ENCODE results near the gene TMIGD3. TPM values are rescaled to one million over a fixed set of nuclear protein-coding genes. Genes with fewer than 3 reads are reported as not detected.

TMIGD3 gene
- total RNA-seq, 2 donors from 2014 or later: 0.64 to 11.4 TPM

- no peaks in the 10 kb centered on the region for H3K27me3 ChIP-seq (replicated peaks; ENCODE audit: insufficient read depth)
- no peak overlapping the region for H3K27ac ChIP-seq
- intact Hi-C loops (cut with DNase I): no loop called here
- TF ChIP-seq POLR2A (IDR thresholded peaks at IDR 0.05) (no peak), POLR2AphosphoS5 (IDR thresholded peaks at IDR 0.05) (no peak), CTCF (IDR thresholded peaks at IDR 0.05) (no peak)
- no peak overlapping the region for H3K4me3 ChIP-seq
- no peaks in the 10 kb centered on the region for H3K9me3 ChIP-seq
- no peak for DNase-seq (ENCODE audit: low spot score)
- no peaks in the 10 kb centered on the region for H3K4me1 ChIP-seq (replicated peaks)
- 42% methylated on average over 14 of the region's 14 CpGs for WGBS
- no peaks in the 10 kb centered on the region for H3K36me3 ChIP-seq
These were observed 38.8 kb upstream of the TMIGD3 start for GRCh38 chr1:111542187-111542586.

GRCh38 chr1:111541721-111542120, 38.3 kb upstream of the TMIGD3 start:
- TF ChIP-seq POLR2A (IDR thresholded peaks at IDR 0.05): no peak
- TF ChIP-seq POLR2AphosphoS5 (IDR thresholded peaks at IDR 0.05): no peak
- no peak for TF ChIP-seq CTCF (IDR thresholded peaks at IDR 0.05)
- Histone ChIP-seq H3K27me3 (replicated peaks; ENCODE audit: insufficient read depth) (no peaks in the 10 kb centered on the region), H3K36me3 (no peaks in the 10 kb centered on the region), H3K9me3 (no peaks in the 10 kb centered on the region), H3K4me3 (no peak overlapping the region), H3K4me1 (replicated peaks) (no peaks in the 10 kb centered on the region), H3K27ac (no peak overlapping the region)
- 21% methylated on average over 4 of the region's 4 CpGs for WGBS
- intact Hi-C loops (cut with DNase I): no loop called here
- no peak for DNase-seq (ENCODE audit: low spot score)

- TF ChIP-seq POLR2A (IDR thresholded peaks at IDR 0.05): no peak
- no peak for TF ChIP-seq POLR2AphosphoS5 (IDR thresholded peaks at IDR 0.05)
- TF ChIP-seq CTCF (IDR thresholded peaks at IDR 0.05): no peak
- Histone ChIP-seq H3K27ac (no peak overlapping the region), H3K4me1 (replicated peaks) (no peaks in the 10 kb centered on the region), H3K4me3 (no peak overlapping the region), H3K9me3 (no peaks in the 10 kb centered on the region), H3K27me3 (replicated peaks; ENCODE audit: insufficient read depth) (no peaks in the 10 kb centered on the region), H3K36me3 (no peaks in the 10 kb centered on the region)
- intact Hi-C loops (cut with DNase I): no loop called here
- WGBS: 87% methylated on average over 3 of the region's 3 CpGs
- no peak for DNase-seq (ENCODE audit: low spot score)
These were observed 37.5 kb upstream of the TMIGD3 start for GRCh38 chr1:111540928-111541327.

GRCh38 chr1:111538343-111539025, 35.1 kb upstream of the TMIGD3 start:
- no peaks in the 10 kb centered on the region for H3K9me3 ChIP-seq
- no peaks in the 10 kb centered on the region for H3K36me3 ChIP-seq
- no peaks in the 10 kb centered on the region for H3K4me1 ChIP-seq (replicated peaks)
- H3K4me3 ChIP-seq: no peak overlapping the region
- no peak for DNase-seq (ENCODE audit: low spot score)
- no peaks in the 10 kb centered on the region for H3K27me3 ChIP-seq (replicated peaks; ENCODE audit: insufficient read depth)
- 78% methylated on average over 6 of the region's 6 CpGs for WGBS
- intact Hi-C loops (cut with DNase I): loop anchor here (5.0 kb wide), 1 partner anchor 54 kb away; no protein-coding TSS in a partner anchor
- TF ChIP-seq POLR2AphosphoS5 (IDR thresholded peaks at IDR 0.05): no peak
- TF ChIP-seq POLR2A (IDR thresholded peaks at IDR 0.05): no peak
- no peak for TF ChIP-seq CTCF (IDR thresholded peaks at IDR 0.05)
- no peak overlapping the region for H3K27ac ChIP-seq

Data from prostate gland (tissue), 2 donors.